Islet precursor cell (in vitro differentiated cells): ENCODE measurements around the gene PEX5L.

Experiments
- DNase-seq: peaks from one replicate; pipeline ENCODE4 v3.0.0-alpha.2; 2018

PEX5L gene

GRCh38 chr3:179887295-179887943, 149.3 kb downstream of the PEX5L start:
- no peak for DNase-seq

GRCh38 chr3:179885950-179886349, 150.8 kb downstream of the PEX5L start:
- no peak for DNase-seq

GRCh38 chr3:179884136-179884535, 152.6 kb downstream of the PEX5L start:
- DNase-seq: no peak

- no peak for DNase-seq
Observed at GRCh38 chr3:179882292-179882691, 154.4 kb downstream of the PEX5L start.

- DNase-seq: no peak
Observed at GRCh38 chr3:179881791-179882190, 154.9 kb downstream of the PEX5L start.

- no peak for DNase-seq
Observed at GRCh38 chr3:179880868-179881267, 155.9 kb downstream of the PEX5L start.

- no peak for DNase-seq
Observed at GRCh38 chr3:179876440-179876839, 160.3 kb downstream of the PEX5L start.

GRCh38 chr3:179872842-179873241, 163.9 kb downstream of the PEX5L start:
- no peak for DNase-seq

GRCh38 chr3:179871782-179872181, 165.0 kb downstream of the PEX5L start:
- DNase-seq: no peak

GRCh38 chr3:179868715-179869114, 168.0 kb downstream of the PEX5L start:
- DNase-seq: no peak

- no peak for DNase-seq
Observed at GRCh38 chr3:179867961-179868360, 168.8 kb downstream of the PEX5L start.

- DNase-seq: no peak
Observed at GRCh38 chr3:179865861-179866505, 170.8 kb downstream of the PEX5L start.

GRCh38 chr3:179861953-179862352, 174.8 kb downstream of the PEX5L start:
- no peak for DNase-seq

GRCh38 chr3:179861292-179861691, 175.4 kb downstream of the PEX5L start:
- DNase-seq: no peak

GRCh38 chr3:179860275-179861107, 176.2 kb downstream of the PEX5L start:
- no peak for DNase-seq

- no peak for DNase-seq
Observed at GRCh38 chr3:179853176-179853575, 183.6 kb downstream of the PEX5L start.

GRCh38 chr3:179852142-179852905, 184.4 kb downstream of the PEX5L start:
- DNase-seq: no peak

GRCh38 chr3:179848711-179849110, 188.0 kb downstream of the PEX5L start:
- no peak for DNase-seq

GRCh38 chr3:179842061-179842460, 194.7 kb downstream of the PEX5L start:
- DNase-seq: no peak

GRCh38 chr3:179840985-179841384, 195.8 kb downstream of the PEX5L start:
- no peak for DNase-seq

- DNase-seq: no peak
Observed at GRCh38 chr3:179837374-179837773, 199.4 kb downstream of the PEX5L start.

GRCh38 chr3:179833294-179833693, 203.4 kb downstream of the PEX5L start:
- DNase-seq: no peak

GRCh38 chr3:179832333-179832854, 204.3 kb downstream of the PEX5L start:
- no peak for DNase-seq
